Dermis blood vessel endothelial cell (primary cell): ENCODE measurements around the gene MGAT4A. TPM values are rescaled to one million over a fixed set of nuclear protein-coding genes. Genes with fewer than 3 reads are reported as not detected.

ENCODE experiments used
- DNase-seq: peaks from one replicate; pipeline ENCODE4 v3.0.0; 2010
- total RNA-seq: library from RNA; depleted of rRNA; stranded (reverse); fragments of >200 nt; gene quantifications from 2 replicates; pipeline ENCODE4 v1.2.3, GENCODE V29; 2014

MGAT4A gene
- total RNA-seq, 1 donor from 2014 or later = 89.5 TPM

GRCh38 chr2:98569915-98570314 is 161.0 kb downstream of the MGAT4A start:
- no peak for DNase-seq

DNA sequence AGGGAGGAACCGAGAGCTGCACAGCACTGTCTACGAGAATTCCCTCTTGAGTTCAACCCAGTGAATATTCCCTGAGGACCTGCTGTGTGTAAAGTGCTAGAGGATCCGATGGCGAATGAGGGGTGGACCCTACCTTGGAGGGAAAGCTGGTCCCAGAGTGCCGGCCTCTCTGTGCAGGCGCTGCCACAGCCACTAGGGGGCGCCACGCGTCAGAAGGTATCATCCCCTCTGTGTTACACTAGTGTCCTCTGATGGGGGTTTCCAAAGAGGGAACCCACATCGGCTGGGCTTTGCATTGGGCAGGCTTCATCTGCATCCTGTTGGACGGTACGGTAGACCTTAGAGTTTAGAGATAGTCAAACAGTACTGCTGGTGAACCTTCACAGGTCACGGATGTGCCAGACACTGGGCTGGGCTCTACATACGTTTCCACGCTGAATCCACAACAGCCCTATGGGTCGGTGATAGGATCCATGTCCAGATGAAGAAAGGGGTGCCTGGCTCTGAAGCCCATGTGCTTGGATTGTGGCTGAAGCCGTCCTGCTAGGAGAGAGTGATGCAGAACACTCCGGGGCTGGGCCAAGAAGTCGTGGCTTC is 161.6 kb downstream of the MGAT4A start:
- peak; percentile 68 for DNase-seq

Other genes with a start within 250 kb of the MGAT4A start
- gene COA5, start 122.6 kb downstream of the MGAT4A start, total RNA-seq = 20.0 and 23.7 TPM in 2 replicates
- gene UNC50, start 122.5 kb downstream of the MGAT4A start, total RNA-seq = 48.2 and 58.0 TPM in 2 replicates
- 3.3 and 9.0 TPM in 2 replicates for gene CRACDL, start 205.1 kb upstream of the MGAT4A start, total RNA-seq